H1 (cell line): ENCODE results near the gene KLK12. TPM values are rescaled to one million over a fixed set of nuclear protein-coding genes. Genes with fewer than 3 reads are reported as not detected.

Source experiments
- CTCF ChIA-PET: fragments of 300-600 bp; sonication (Branson Sonifier 250); formaldehyde crosslinking; loops from one replicate; lab custom pipeline; 2021; ENCODE audit not compliant: partially characterized antibody; lab: Charles Lee
- POLR2A ChIA-PET: fragments of 300-600 bp; sonication (Branson Sonifier 250); formaldehyde crosslinking; loops from one replicate; lab custom pipeline; 2021; ENCODE audit warnings: inconsistent platforms; ENCODE audit not compliant: partially characterized antibody; lab: Charles Lee
- DNase-seq, 2 experiments: peaks; one replicate each; pipeline versions ENCODE4 v3.0.0 to v3.0.0-alpha.2; 2010 to 2022; ENCODE audit warnings: low spot score in 2 of 2, low read depth in 1 of 2, mixed read lengths in 1 of 2
- FAIRE-seq: peaks from 2 replicates; lab custom pipeline; 2011; peaks lifted over from hg19 to GRCh38; lab: Jason Lieb, UNC
- H2AFZ ChIP-seq: 2 replicates; pipeline ENCODE4 v1.8.1; 2012; ENCODE audit warnings: low read length, inconsistent platforms
- H2AK5ac ChIP-seq: 2 replicates; pipeline ENCODE4 v1.6.1; 2013; ENCODE audit warnings: low read depth, low read length
- H2BK120ac ChIP-seq: replicated peaks from 2 replicates; pipeline ENCODE3; 2013; ENCODE audit warnings: low read depth, low read length, inconsistent platforms
- H2BK12ac ChIP-seq: 2 replicates; pipeline ENCODE4 v1.6.1; 2013; ENCODE audit warnings: low read depth, low read length
- H2BK15ac ChIP-seq: 2 replicates; pipeline ENCODE4 v1.6.1; 2013; ENCODE audit warnings: low read length
- H2BK20ac ChIP-seq: 2 replicates; pipeline ENCODE4 v1.6.1; 2013; ENCODE audit warnings: low read length
- H2BK5ac ChIP-seq: 2 replicates; pipeline ENCODE4 v1.6.1; 2013; ENCODE audit warnings: low read depth, low read length
- H3K14ac ChIP-seq: 2 replicates; pipeline ENCODE4 v1.6.1; 2013; ENCODE audit warnings: inconsistent platforms; ENCODE audit not compliant: insufficient read length
- H3K18ac ChIP-seq: 2 replicates; pipeline ENCODE4 v1.6.1; 2013; ENCODE audit warnings: low read length; ENCODE audit errors: extremely low read depth
- H3K23ac ChIP-seq: 2 replicates; pipeline ENCODE4 v1.6.1; 2013; ENCODE audit warnings: inconsistent platforms; ENCODE audit not compliant: insufficient read length
- H3K23me2 ChIP-seq: 2 replicates; pipeline ENCODE4 v1.6.1; 2013; ENCODE audit warnings: low read depth, low read length
- H3K27ac ChIP-seq: 2 replicates; pipeline ENCODE4 v1.6.1; 2011; ENCODE audit warnings: low read depth, low read length, inconsistent platforms
- H3K27me3 ChIP-seq, 4 experiments: replicated peaks in 1 of 4; 1 replicate in 1 of 4; 2 replicates in 3 of 4; pipeline versions ENCODE4 v1.6.1 to v1.8.1; 2011 to 2013; ENCODE audit warnings: low read length in 3 of 4, mild to moderate bottlenecking in 3 of 4, inconsistent platforms in 2 of 4, mixed read lengths in 2 of 4, moderate library complexity in 1 of 4; ENCODE audit not compliant: control insufficient read depth in 3 of 4, insufficient read depth in 3 of 4; ENCODE audit errors: extremely low read depth in 1 of 4
- H3K36me3 ChIP-seq, 4 experiments: 2 replicates each; pipeline versions ENCODE4 v1.6.1 to v1.8.1; 2011 to 2013; ENCODE audit warnings: mild to moderate bottlenecking in 4 of 4, low read length in 3 of 4, moderate library complexity in 2 of 4, control low read depth in 1 of 4, inconsistent platforms in 1 of 4; ENCODE audit not compliant: insufficient read depth in 4 of 4, control insufficient read depth in 2 of 4
- H3K4ac ChIP-seq: replicated peaks from 2 replicates; pipeline ENCODE3; 2013; ENCODE audit warnings: low read length, low read depth, mixed read lengths, inconsistent platforms; ENCODE audit not compliant: insufficient read length
- H3K4me1 ChIP-seq, 4 experiments: replicated peaks in 1 of 4; 1 replicate in 1 of 4; 2 replicates in 3 of 4; pipeline versions ENCODE4 v1.6.1 to v1.8.1; 2011 to 2013; ENCODE audit warnings: low read length in 3 of 4, inconsistent platforms in 2 of 4, mixed read lengths in 1 of 4; ENCODE audit not compliant: insufficient read depth in 4 of 4, control insufficient read depth in 3 of 4
- H3K4me2 ChIP-seq, 2 experiments: 2 replicates each; pipeline versions ENCODE4 v1.6.1 to v1.8.1; 2011 to 2013; ENCODE audit warnings: low read depth in 2 of 2, low read length in 2 of 2, control low read depth in 1 of 2, inconsistent platforms in 1 of 2, mild to moderate bottlenecking in 1 of 2; ENCODE audit not compliant: insufficient read depth in 1 of 2
- H3K4me3 ChIP-seq, 4 experiments: fragments of 200-600, 300-600 bp in 1 of 4; sonication (generic), shearing (Covaris generic), sonication (Bioruptor Twin) in 1 of 4; 2 replicates each; pipeline versions ENCODE4 v1.5.1 to v1.8.1; 2011 to 2016; ENCODE audit warnings: low read length in 4 of 4, low read depth in 3 of 4, control low read depth in 2 of 4, inconsistent platforms in 2 of 4, mild to moderate bottlenecking in 2 of 4, mixed read lengths in 1 of 4, moderate library complexity in 1 of 4; ENCODE audit not compliant: insufficient read depth in 2 of 4; ENCODE audit errors: extremely low read depth in 1 of 4
- H3K56ac ChIP-seq: replicated peaks from 2 replicates; pipeline ENCODE3; 2013; ENCODE audit warnings: low read depth, mild to moderate bottlenecking, mixed read lengths, low read length, inconsistent platforms; ENCODE audit not compliant: insufficient read length
- H3K79me1 ChIP-seq: 2 replicates; pipeline ENCODE4 v1.6.1; 2013; ENCODE audit warnings: low read depth, low read length, control low read depth
- H3K79me2 ChIP-seq, 2 experiments: 2 replicates each; pipeline versions ENCODE4 v1.6.1 to v1.8.1; 2012 to 2013; ENCODE audit warnings: low read length in 2 of 2, mild to moderate bottlenecking in 2 of 2, inconsistent platforms in 1 of 2; ENCODE audit not compliant: insufficient read depth in 2 of 2, control insufficient read depth in 1 of 2
- H3K9ac ChIP-seq, 4 experiments: replicated peaks in 1 of 4; 1 replicate in 1 of 4; 2 replicates in 3 of 4; pipeline versions ENCODE4 v1.6.1 to v1.8.1; 2011 to 2013; ENCODE audit warnings: low read depth in 3 of 4, low read length in 3 of 4, control low read depth in 2 of 4, mild to moderate bottlenecking in 2 of 4, moderate library complexity in 2 of 4, inconsistent platforms in 1 of 4; ENCODE audit errors: extremely low read depth in 1 of 4
- H3K9me3 ChIP-seq, 2 experiments: 2 replicates each; pipeline versions ENCODE4 v1.6.1 to v1.8.1; 2012 to 2013; ENCODE audit warnings: mild to moderate bottlenecking in 2 of 2, moderate library complexity in 2 of 2, control low read depth in 1 of 2, inconsistent platforms in 1 of 2, low read depth in 1 of 2, low read length in 1 of 2, mixed read lengths in 1 of 2; ENCODE audit not compliant: insufficient read depth in 2 of 2
- H4K20me1 ChIP-seq, 2 experiments: replicated peaks in 1 of 2; 2 replicates each; pipeline versions ENCODE3 to v1.8.1; 2011 to 2013; ENCODE audit warnings: inconsistent platforms in 2 of 2, low read length in 2 of 2, mild to moderate bottlenecking in 1 of 2; ENCODE audit not compliant: insufficient read depth in 2 of 2, control insufficient read depth in 1 of 2
- H4K5ac ChIP-seq: 2 replicates; pipeline ENCODE4 v1.6.1; 2013; ENCODE audit warnings: low read length, low read depth, mixed read lengths, inconsistent platforms; ENCODE audit not compliant: insufficient read length
- H4K8ac ChIP-seq: 2 replicates; pipeline ENCODE4 v1.8.0; 2013; ENCODE audit warnings: mild to moderate bottlenecking, moderate library complexity, low read length, inconsistent platforms; ENCODE audit not compliant: insufficient read depth; ENCODE audit errors: extremely low read depth
- H4K91ac ChIP-seq: replicated peaks from 2 replicates; pipeline ENCODE3; 2013; ENCODE audit warnings: low read length, mixed read lengths, inconsistent platforms; ENCODE audit not compliant: insufficient read length
- BACH1 ChIP-seq: IDR thresholded peaks from 2 replicates; pipeline ENCODE4 v1.6.1; 2012; ENCODE audit warnings: low read length, improper control_type of control experiment
- CBX8 ChIP-seq: fragments of 300-800, 300-1000 bp; sonication (generic); IDR thresholded peaks from 2 replicates; pipeline ENCODE4 v1.7.1; 2016; ENCODE audit warnings: low read depth, low read length, borderline replicate concordance
- CTBP2 ChIP-seq: IDR thresholded peaks from 2 replicates; pipeline ENCODE4 v1.7.0; 2011; ENCODE audit warnings: borderline replicate concordance, mild to moderate bottlenecking, moderate library complexity, mixed read lengths, low read length; ENCODE audit not compliant: insufficient read depth, insufficient read length
- EP300 ChIP-seq, 2 experiments: IDR thresholded peaks; 1 replicate in 1 of 2; 2 replicates in 1 of 2; pipeline ENCODE4 v1.6.1; 2011 to 2012; ENCODE audit warnings: low read depth in 2 of 2, low read length in 2 of 2, mild to moderate bottlenecking in 2 of 2, borderline replicate concordance in 1 of 2, inconsistent platforms in 1 of 2, moderate library complexity in 1 of 2
- JUN ChIP-seq: IDR thresholded peaks from 2 replicates; pipeline ENCODE4 v1.6.1; 2011; ENCODE audit warnings: low read depth, mild to moderate bottlenecking, improper control_type of control experiment, low read length
- JUND ChIP-seq: IDR thresholded peaks from 2 replicates; pipeline ENCODE4 v1.6.1; 2011; ENCODE audit warnings: mild to moderate bottlenecking, improper control_type of control experiment, low read length
- NANOG ChIP-seq: IDR thresholded peaks from 2 replicates; pipeline ENCODE4 v1.6.1; 2011; ENCODE audit warnings: low read length, low read depth, mild to moderate bottlenecking, inconsistent platforms; ENCODE audit not compliant: insufficient read depth, poor library complexity, severe bottlenecking
- POU5F1 ChIP-seq: IDR thresholded peaks from 2 replicates; pipeline ENCODE4 v1.6.1; 2011; ENCODE audit warnings: low read depth, mild to moderate bottlenecking, low read length, moderate library complexity
- TAF1 ChIP-seq: IDR thresholded peaks from 2 replicates; pipeline ENCODE4 v1.6.1; 2011; ENCODE audit warnings: mild to moderate bottlenecking, low read depth, low read length
- WGBS, 2 experiments: shearing (Covaris generic) in 1 of 2; methylation state at CpG; one replicate each; pipeline versions ENCODE4 v1.1.6 to v1.1.7; 2013 to 2015; ENCODE audit warnings: low lambda C conversion rate in 2 of 2, mixed read lengths in 2 of 2, inconsistent platforms in 1 of 2, low coverage in 1 of 2, missing lambda C conversion rate in 1 of 2; ENCODE audit not compliant: insufficient replicate concordance in 2 of 2, insufficient coverage in 1 of 2, insufficient read length in 1 of 2; ENCODE audit errors: extremely low coverage in 1 of 2, missing lambda C conversion rate in 1 of 2; 5-methylcytosine and 5-hydroxymethylcytosine counted together
- polyA plus RNA-seq, 7 experiments: library from polyadenylated mRNA; depleted of rRNA in 3 of 7; stranded (reverse) in 5 of 7; unstranded in 2 of 7; fragments of >200 nt in 5 of 7; fragments of 200-250 nt in 2 of 7; gene quantifications; 1 replicate in 5 of 7; 2 replicates in 1 of 7; 4 replicates in 1 of 7; pipeline versions ENCODE4 v1.2.1 to v1.2.3, GENCODE V29; 2011 to 2013; ENCODE audit warnings: missing spikeins in 2 of 7, mixed read lengths in 2 of 7
- total RNA-seq: library from RNA; stranded (reverse); fragmentation: NEBNext Ultra II Directional; extraction: Animal tissue kit (Norgen Biotek cat#: 25700); gene quantifications from 2 replicates; pipeline ENCODE4 v1.2.1, GENCODE V29; 2021
- TF ChIP-seq, protein P1 (sequence below): IDR thresholded peaks from 2 replicates; pipeline ENCODE4 v1.6.1; 2012; ENCODE audit warnings: inconsistent platforms

The KLK12 gene
- total and polyA plus RNA-seq, 2 of the 8 experiments (the other 6 are each of a cell fraction or from before 2014, with no cell fraction given): 0.24 TPM; not detected in 1

DNA sequence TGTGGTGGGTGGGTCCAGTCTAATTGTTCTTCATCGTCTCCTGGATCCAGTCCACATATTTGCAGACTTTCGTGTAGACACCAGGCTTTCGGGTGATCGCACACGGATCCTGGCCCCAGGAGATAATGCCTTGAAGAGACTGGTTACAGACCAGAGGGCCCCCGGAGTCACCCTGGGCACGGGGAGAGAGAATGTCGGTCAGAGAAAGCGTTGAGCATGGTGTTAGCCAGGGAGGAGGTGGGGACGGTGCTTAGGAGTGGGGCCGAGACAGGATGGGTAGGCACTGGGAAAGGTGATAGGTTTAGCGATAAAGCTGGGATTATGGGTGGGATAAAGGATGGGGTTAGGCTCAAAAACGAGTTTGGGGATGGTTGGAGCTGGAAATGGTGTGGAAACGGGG is 12.3 kb downstream of the KLK12 start:
- Histone ChIP-seq H2BK5ac (0 out of 2 replicates have a peak overlapping the region, but pooled peaks have one; percentile 35), H3K9me3 (no peaks in the 10 kb centered on the region), H3K14ac (no peak overlapping the region), H3K79me2 (no peaks in the 10 kb centered on the region), H2AK5ac (no peak overlapping the region; the same call in 1 of the 2 replicates), H4K20me1 (no peaks in the 10 kb centered on the region), H4K5ac (no peak overlapping the region), H3K4me3 (no peak overlapping the region), H3K4me2 (no peak overlapping the region), H2AFZ (no peak overlapping the region), H3K79me1 (no peaks in the 10 kb centered on the region), H4K91ac (no peak overlapping the region), H3K23ac (no peak overlapping the region), H3K36me3 (no peaks in the 10 kb centered on the region), H3K27ac (no peak overlapping the region), H3K9ac (no peak overlapping the region), H3K27me3 (peaks cover 0 to 23% (median 14%) of the 10 kb centered on the region in 4 experiments; a peak in 5 of 7 replicates), H2BK15ac (0 out of 2 replicates have a peak overlapping the region, but pooled peaks have one; percentile 46), H4K8ac (no peak overlapping the region), H3K23me2 (peaks cover 5% of the 10 kb centered on the region; the same call in 1 of the 2 replicates), H2BK120ac (no peak overlapping the region), H2BK12ac (peak overlapping the region; percentile 90; the same call in 1 of the 2 replicates), H3K4ac (no peak overlapping the region), H3K56ac (no peak overlapping the region), H3K4me1 (peaks cover 3 to 30% (median 18%) of the 10 kb centered on the region in 4 experiments), H3K18ac (peak overlapping the region; percentile 6; the same call in 1 of the 2 replicates), H2BK20ac (no peak overlapping the region)
- DNase-seq (no peak), FAIRE-seq (no peak)
- CTCF ChIA-PET: interaction anchor here (0.6 to 15.0 kb wide), 12 partner anchors 14 to 139 kb away, joined by 3 to 269 read pairs (median 4); no protein-coding TSS in a partner anchor
- POLR2A ChIA-PET: interaction anchor here (1.2 kb wide), 1 partner anchor 70 kb away, joined by 3 read pairs; no protein-coding TSS in a partner anchor
- WGBS, 2 experiments: 84 to 100% methylated on average over 2 to 14 of the region's 14 CpGs
- TF ChIP-seq CTBP2 (no peak), NANOG (no peak), EP300 (IDR thresholded peaks at IDR 0.05; ENCODE audit: borderline replicate concordance in 1 of 2, low read depth in 2 of 2, low read length in 2 of 2) (no peak), JUND (no peak), TAF1 (no peak), CBX8 (no peak), POU5F1 (no peak), BACH1 (no peak), JUN (no peak)
- TF ChIP-seq, protein P1, sequence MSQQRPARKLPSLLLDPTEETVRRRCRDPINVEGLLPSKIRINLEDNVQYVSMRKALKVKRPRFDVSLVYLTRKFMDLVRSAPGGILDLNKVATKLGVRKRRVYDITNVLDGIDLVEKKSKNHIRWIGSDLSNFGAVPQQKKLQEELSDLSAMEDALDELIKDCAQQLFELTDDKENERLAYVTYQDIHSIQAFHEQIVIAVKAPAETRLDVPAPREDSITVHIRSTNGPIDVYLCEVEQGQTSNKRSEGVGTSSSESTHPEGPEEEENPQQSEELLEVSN: no peak
